ENCODE data around the gene TTC9B. TPM values are rescaled to one million over a fixed set of nuclear protein-coding genes. Genes with fewer than 3 reads are reported as not detected.
A peak's percentile ranks its signal among the peaks of the same experiment; 100 is the strongest.

TTC9B gene
- total RNA-seq, 1 donor from 2014 or later = not detected

DNA sequence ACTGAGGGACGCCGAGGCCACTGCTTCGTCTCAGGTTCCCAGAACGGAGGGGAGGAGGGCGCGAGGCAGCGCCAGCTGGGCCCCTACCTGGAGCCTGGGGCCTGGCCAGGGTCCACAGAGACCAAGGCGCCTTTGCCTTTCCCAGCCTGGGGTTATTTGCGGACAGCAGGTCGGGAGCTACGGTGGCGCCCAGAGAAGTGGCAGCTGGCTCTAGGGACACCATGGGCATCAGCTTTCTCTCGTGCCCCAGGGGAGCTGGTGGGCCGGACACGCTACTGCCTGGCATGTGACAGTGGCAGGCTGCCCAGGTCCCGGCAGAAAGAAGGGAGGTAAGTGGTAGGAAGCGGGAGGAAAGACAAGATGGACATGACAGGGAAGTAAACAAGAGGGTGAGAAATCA lies 47.9 kb upstream of the TTC9B start:
- Histone ChIP-seq H2AFZ (replicated peaks) (no peak overlapping the region), H3K9ac (no peak overlapping the region), H3K36me3 (no peaks in the 10 kb centered on the region), H3K27ac (no peak overlapping the region), H4K20me1 (ENCODE audit: low read depth) (peaks cover 35% of the 10 kb centered on the region), H3K4me2 (no peak overlapping the region), H3K4me3 (no peak overlapping the region), H3K79me2 (ENCODE audit: low read depth) (peaks cover 46% of the 10 kb centered on the region), H3K4me1 (no peaks in the 10 kb centered on the region), H3F3A (ENCODE audit: low read depth) (no peaks in the 10 kb centered on the region), H3K27me3 (no peaks in the 10 kb centered on the region), H3K9me3 (ENCODE audit: low read depth) (no peaks in the 10 kb centered on the region)
- TF ChIP-seq EZH2 (IDR thresholded peaks at IDR 0.05) (no peak), EZH2phosphoT487 (IDR thresholded peaks at IDR 0.05) (no peak)
- TF ChIP-seq, protein P1, sequence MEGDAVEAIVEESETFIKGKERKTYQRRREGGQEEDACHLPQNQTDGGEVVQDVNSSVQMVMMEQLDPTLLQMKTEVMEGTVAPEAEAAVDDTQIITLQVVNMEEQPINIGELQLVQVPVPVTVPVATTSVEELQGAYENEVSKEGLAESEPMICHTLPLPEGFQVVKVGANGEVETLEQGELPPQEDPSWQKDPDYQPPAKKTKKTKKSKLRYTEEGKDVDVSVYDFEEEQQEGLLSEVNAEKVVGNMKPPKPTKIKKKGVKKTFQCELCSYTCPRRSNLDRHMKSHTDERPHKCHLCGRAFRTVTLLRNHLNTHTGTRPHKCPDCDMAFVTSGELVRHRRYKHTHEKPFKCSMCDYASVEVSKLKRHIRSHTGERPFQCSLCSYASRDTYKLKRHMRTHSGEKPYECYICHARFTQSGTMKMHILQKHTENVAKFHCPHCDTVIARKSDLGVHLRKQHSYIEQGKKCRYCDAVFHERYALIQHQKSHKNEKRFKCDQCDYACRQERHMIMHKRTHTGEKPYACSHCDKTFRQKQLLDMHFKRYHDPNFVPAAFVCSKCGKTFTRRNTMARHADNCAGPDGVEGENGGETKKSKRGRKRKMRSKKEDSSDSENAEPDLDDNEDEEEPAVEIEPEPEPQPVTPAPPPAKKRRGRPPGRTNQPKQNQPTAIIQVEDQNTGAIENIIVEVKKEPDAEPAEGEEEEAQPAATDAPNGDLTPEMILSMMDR (IDR thresholded peaks at IDR 0.05) = no peak
- DNase-seq (ENCODE audit: low spot score) = no peak
- Mint-ChIP-seq H3K27me3 (ENCODE audit: insufficient read depth, low read depth) (peaks cover 7% of the 10 kb centered on the region), H3K4me3 (no peak overlapping the region), H3K27ac (no peak overlapping the region), H3K4me1 (peaks cover 16% of the 10 kb centered on the region), H3K36me3 (peaks cover 12% of the 10 kb centered on the region), H3K9me3 (no peaks in the 10 kb centered on the region)

DNA sequence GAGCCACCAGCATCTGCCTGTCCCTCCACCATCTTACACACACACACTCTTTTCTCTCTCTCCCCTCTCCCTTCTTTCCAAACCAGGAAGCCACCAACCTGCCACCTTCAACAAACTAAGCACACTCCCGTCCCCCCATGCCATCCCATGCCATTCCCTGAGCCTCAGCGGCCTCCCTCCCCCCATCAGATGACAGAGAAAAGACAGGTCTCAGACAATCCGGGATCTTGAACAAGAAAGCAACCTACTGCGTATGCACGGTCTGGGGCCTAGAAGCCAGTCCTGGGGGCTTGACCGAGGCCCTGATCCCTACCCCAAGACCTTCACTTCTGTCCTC lies 47.5 kb upstream of the TTC9B start:
- peaks cover 42% of the 10 kb centered on the region for H3K79me2 ChIP-seq (ENCODE audit: low read depth)
- no peak for TF ChIP-seq EZH2phosphoT487 (IDR thresholded peaks at IDR 0.05)
- TF ChIP-seq, protein P1 (IDR thresholded peaks at IDR 0.05) = no peak
- TF ChIP-seq EZH2 (IDR thresholded peaks at IDR 0.05) = no peak
- H4K20me1 ChIP-seq (ENCODE audit: low read depth) = peaks cover 33% of the 10 kb centered on the region
- no peaks in the 10 kb centered on the region for H3F3A ChIP-seq (ENCODE audit: low read depth)
- Mint-ChIP-seq H3K27me3 (ENCODE audit: insufficient read depth, low read depth) (peaks cover 7% of the 10 kb centered on the region), H3K4me1 (peaks cover 16% of the 10 kb centered on the region), H3K36me3 (peaks cover 12% of the 10 kb centered on the region), H3K4me3 (no peak overlapping the region), H3K27ac (peak overlapping the region; percentile 25), H3K9me3 (no peaks in the 10 kb centered on the region)
- H3K9ac ChIP-seq = peak overlapping the region; percentile 27
- no peaks in the 10 kb centered on the region for H3K9me3 ChIP-seq (ENCODE audit: low read depth)
- no peak overlapping the region for H3K4me2 ChIP-seq
- H3K36me3 ChIP-seq = no peaks in the 10 kb centered on the region
- no peak overlapping the region for H2AFZ ChIP-seq (replicated peaks)
- H3K4me3 ChIP-seq = no peak overlapping the region
- H3K27ac ChIP-seq = no peak overlapping the region
- H3K4me1 ChIP-seq = no peaks in the 10 kb centered on the region
- no peaks in the 10 kb centered on the region for H3K27me3 ChIP-seq
- no peak for DNase-seq (ENCODE audit: low spot score)

DNA sequence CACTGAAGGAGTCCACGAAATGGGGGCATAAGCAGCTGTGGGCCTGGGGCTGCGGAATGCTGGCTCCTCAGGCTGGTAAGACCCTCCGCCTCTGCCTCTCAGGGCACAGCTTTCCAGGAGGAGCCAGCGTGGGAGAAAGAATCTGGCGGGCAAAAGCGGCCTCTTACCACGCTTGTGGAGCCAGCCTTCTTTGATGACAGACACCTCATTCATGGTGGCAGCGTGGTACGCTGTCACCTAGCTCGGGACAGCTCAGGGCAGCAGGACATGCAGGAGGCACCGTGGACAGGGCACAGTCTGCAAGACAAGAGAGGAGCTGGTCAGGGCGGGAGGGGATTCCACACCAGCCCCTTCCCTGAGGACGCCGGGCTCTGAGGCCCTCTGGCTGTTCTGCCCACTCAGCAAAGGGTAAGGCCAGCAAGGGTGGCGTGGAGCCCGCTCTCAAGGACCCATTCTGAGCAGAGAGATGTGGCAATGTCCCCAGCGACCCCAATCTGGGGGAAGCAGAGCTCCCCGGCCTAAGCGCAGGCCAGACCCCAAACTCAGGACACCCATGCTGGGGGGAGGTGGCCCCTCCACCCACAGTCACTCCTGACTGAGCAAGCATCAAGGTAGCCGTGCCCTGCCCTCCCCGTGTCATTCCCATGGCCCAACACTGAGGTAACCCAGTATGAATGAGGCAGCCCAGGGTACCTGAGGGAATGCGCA lies 47.0 kb upstream of the TTC9B start:
- Histone ChIP-seq H3K4me2 (no peak overlapping the region), H3K9ac (peak overlapping the region; percentile 27), H3F3A (ENCODE audit: low read depth) (no peaks in the 10 kb centered on the region), H3K27ac (no peak overlapping the region), H3K9me3 (ENCODE audit: low read depth) (no peaks in the 10 kb centered on the region), H3K79me2 (ENCODE audit: low read depth) (peaks cover 37% of the 10 kb centered on the region), H3K27me3 (no peaks in the 10 kb centered on the region), H2AFZ (replicated peaks) (no peak overlapping the region), H4K20me1 (ENCODE audit: low read depth) (peaks cover 28% of the 10 kb centered on the region), H3K36me3 (no peaks in the 10 kb centered on the region), H3K4me3 (no peak overlapping the region), H3K4me1 (no peaks in the 10 kb centered on the region)
- DNase-seq (ENCODE audit: low spot score) = no peak
- H3K9me3 Mint-ChIP-seq = no peaks in the 10 kb centered on the region
- no peak overlapping the region for H3K4me3 Mint-ChIP-seq
- peak overlapping the region; percentile 37 for H3K27ac Mint-ChIP-seq
- peaks cover 7% of the 10 kb centered on the region for H3K27me3 Mint-ChIP-seq (ENCODE audit: insufficient read depth, low read depth)
- peaks cover 14% of the 10 kb centered on the region for H3K36me3 Mint-ChIP-seq
- peaks cover 16% of the 10 kb centered on the region for H3K4me1 Mint-ChIP-seq
- TF ChIP-seq, protein P1 (IDR thresholded peaks at IDR 0.05) = no peak
- no peak for TF ChIP-seq EZH2 (IDR thresholded peaks at IDR 0.05)
- no peak for TF ChIP-seq EZH2phosphoT487 (IDR thresholded peaks at IDR 0.05)

All from neural progenitor cell (in vitro differentiated cells).